B cell (primary cell): ENCODE measurements around the gene SAMD4A. TPM values are rescaled to one million over a fixed set of nuclear protein-coding genes. Genes with fewer than 3 reads are reported as not detected.

Experiments
- ATAC-seq: fragments of 200-7000 bp; cut with Tn5 transposase; one replicate; pipeline ENCODE4 v1.10.0; 2021; ENCODE audit warnings: low read depth, mild to moderate bottlenecking, moderate number of reproducible peaks, moderate library complexity
- CTCF ChIA-PET: fragments of 350-600 bp; sonication (Branson Sonifier 250); formaldehyde crosslinking; loops from one replicate; lab custom pipeline; 2021; ENCODE audit warnings: antibody characterized with exemption, inconsistent platforms; lab: Charles Lee
- POLR2A ChIA-PET: fragments of 350-600 bp; sonication (Branson Sonifier 250); formaldehyde crosslinking; loops from one replicate; lab custom pipeline; 2021; ENCODE audit warnings: antibody characterized with exemption; lab: Charles Lee
- DNase-seq: peaks from one replicate; pipeline ENCODE4 v3.0.0; 2013
- H2AFZ ChIP-seq: 2 replicates; pipeline ENCODE4 v1.6.1; 2012; ENCODE audit warnings: mild to moderate bottlenecking, low read depth, low read length; ENCODE audit not compliant: insufficient read depth, poor library complexity, severe bottlenecking
- H3K27ac ChIP-seq, 2 donors: 1 replicate in 1 of 2; 2 replicates in 1 of 2; pipeline ENCODE4 v1.5.1; 2012 to 2013; ENCODE audit warnings: low read length in 2 of 2, mild to moderate bottlenecking in 2 of 2, moderate library complexity in 1 of 2
- H3K27me3 ChIP-seq, 4 experiments: fragments of 200-600 bp in 1 of 4; sonication (generic) in 1 of 4; replicated peaks in 1 of 4; 1 replicate in 2 of 4; 2 replicates in 2 of 4; pipeline versions ENCODE4 v1.6.1 to v1.7.0; 2013 to 2016; ENCODE audit warnings: low read length in 3 of 4, mild to moderate bottlenecking in 2 of 4, mixed read lengths in 1 of 4, moderate library complexity in 1 of 4; ENCODE audit not compliant: insufficient read depth in 4 of 4, control insufficient read depth in 3 of 4; ENCODE audit errors: control extremely low read depth in 1 of 4
- H3K36me3 ChIP-seq, 2 experiments: replicated peaks in 1 of 2; 1 replicate in 1 of 2; 2 replicates in 1 of 2; pipeline versions ENCODE4 v1.6.1 to v1.7.1; 2013; ENCODE audit warnings: low read length in 1 of 2; ENCODE audit not compliant: insufficient read depth in 2 of 2, control insufficient read depth in 1 of 2; ENCODE audit errors: control extremely low read depth in 1 of 2, extremely low read depth in 1 of 2
- H3K4me1 ChIP-seq, 2 donors: fragments of 200-600 bp in 1 of 2; sonication (generic) in 1 of 2; 1 replicate in 1 of 2; 2 replicates in 1 of 2; pipeline versions ENCODE4 v1.5.1 to v1.6.1; 2013 to 2017; ENCODE audit warnings: low read length in 2 of 2; ENCODE audit not compliant: control insufficient read depth in 2 of 2, insufficient read depth in 2 of 2
- H3K4me2 ChIP-seq: replicated peaks from 2 replicates; pipeline ENCODE3; 2012; ENCODE audit warnings: mild to moderate bottlenecking, low read depth, low read length; ENCODE audit not compliant: poor library complexity, severe bottlenecking
- H3K4me3 ChIP-seq, 5 experiments: fragments of 200-600 bp in 1 of 5; sonication (generic) in 1 of 5; 1 replicate in 3 of 5; 2 replicates in 2 of 5; pipeline versions ENCODE4 v1.5.1 to v1.7.0; 2011 to 2016; ENCODE audit warnings: low read length in 4 of 5, mild to moderate bottlenecking in 4 of 5, low read depth in 2 of 5, control low read depth in 1 of 5, moderate library complexity in 1 of 5; ENCODE audit not compliant: insufficient read depth in 1 of 5; ENCODE audit errors: control extremely low read depth in 1 of 5, extremely low read depth in 1 of 5
- H3K79me2 ChIP-seq: fragments of 200-600 bp; sonication (generic); one replicate; pipeline ENCODE4 v1.6.0; 2016; ENCODE audit warnings: low read length; ENCODE audit not compliant: control insufficient read depth, insufficient read depth
- H3K9ac ChIP-seq: fragments of 200-600 bp; sonication (generic); 2 replicates; pipeline ENCODE4 v1.6.1; 2017; ENCODE audit warnings: mild to moderate bottlenecking, low read length, moderate library complexity
- H3K9me3 ChIP-seq, 3 donors: one replicate each; pipeline versions ENCODE4 v1.6.1 to v1.7.1; 2013; ENCODE audit warnings: low read length in 2 of 3; ENCODE audit not compliant: control insufficient read depth in 2 of 3, insufficient read depth in 1 of 3; ENCODE audit errors: control extremely low read depth in 1 of 3
- H4K20me1 ChIP-seq: 2 replicates; pipeline ENCODE4 v1.6.0; 2012; ENCODE audit warnings: mild to moderate bottlenecking, low read length; ENCODE audit not compliant: insufficient read depth, control insufficient read depth, poor library complexity, severe bottlenecking
- H3K27ac Mint-ChIP-seq: one replicate; pipeline ENCODE4 v1.8.0; 2021; ENCODE audit warnings: mixed read lengths
- H3K27me3 Mint-ChIP-seq: one replicate; pipeline ENCODE4 v1.8.0; 2021; ENCODE audit warnings: mixed read lengths
- H3K4me1 Mint-ChIP-seq: one replicate; pipeline ENCODE4 v1.8.0; 2021; ENCODE audit warnings: mixed read lengths
- H3K4me3 Mint-ChIP-seq: one replicate; pipeline ENCODE4 v1.8.0; 2021; ENCODE audit warnings: mixed read lengths
- H3K9me3 Mint-ChIP-seq: one replicate; pipeline ENCODE4 v1.8.0; 2022; ENCODE audit warnings: mixed read lengths; ENCODE audit not compliant: insufficient read depth
- CTCF ChIP-seq: fragments of 200-600 bp; IDR thresholded peaks from one replicate; pipeline ENCODE4 v1.8.0; 2022; ENCODE audit warnings: antibody characterized with exemption, mild to moderate bottlenecking
- EZH2 ChIP-seq: IDR thresholded peaks from 2 replicates; pipeline ENCODE4 v1.6.1; 2012; ENCODE audit warnings: borderline replicate concordance, low read depth, mild to moderate bottlenecking, moderate library complexity, low read length; ENCODE audit not compliant: insufficient read depth, poor library complexity, severe bottlenecking
- WGBS: methylation state at CpG from one replicate; pipeline ENCODE4 v1.1.5; 2013; ENCODE audit warnings: missing lambda C conversion rate; ENCODE audit not compliant: insufficient coverage; 5-methylcytosine and 5-hydroxymethylcytosine counted together
- intact Hi-C: fragments of 100-400 bp; cut with micrococcal nuclease; formaldehyde crosslinking; loops from one replicate; pipeline ENCODE4 v1.10.0; 2022
- polyA minus RNA-seq: library from RNA; depleted of rRNA, polyadenylated mRNA; stranded (reverse); fragments of >200 nt; gene quantifications from 2 replicates; pipeline ENCODE4 v1.2.3, GENCODE V29; 2012
- polyA plus RNA-seq: library from polyadenylated mRNA; depleted of rRNA; stranded (reverse); fragments of >200 nt; gene quantifications from 2 replicates; pipeline ENCODE4 v1.2.3, GENCODE V29; 2012
- total RNA-seq, 2 donors: library from RNA; stranded (reverse); fragments of 120-200 nt in 1 of 2; gene quantifications; 1 replicate in 1 of 2; 2 replicates in 1 of 2; pipeline versions ENCODE4 v1.2.3 to v1.2.4, GENCODE V29; 2013 to 2022

Gene SAMD4A, protein sequence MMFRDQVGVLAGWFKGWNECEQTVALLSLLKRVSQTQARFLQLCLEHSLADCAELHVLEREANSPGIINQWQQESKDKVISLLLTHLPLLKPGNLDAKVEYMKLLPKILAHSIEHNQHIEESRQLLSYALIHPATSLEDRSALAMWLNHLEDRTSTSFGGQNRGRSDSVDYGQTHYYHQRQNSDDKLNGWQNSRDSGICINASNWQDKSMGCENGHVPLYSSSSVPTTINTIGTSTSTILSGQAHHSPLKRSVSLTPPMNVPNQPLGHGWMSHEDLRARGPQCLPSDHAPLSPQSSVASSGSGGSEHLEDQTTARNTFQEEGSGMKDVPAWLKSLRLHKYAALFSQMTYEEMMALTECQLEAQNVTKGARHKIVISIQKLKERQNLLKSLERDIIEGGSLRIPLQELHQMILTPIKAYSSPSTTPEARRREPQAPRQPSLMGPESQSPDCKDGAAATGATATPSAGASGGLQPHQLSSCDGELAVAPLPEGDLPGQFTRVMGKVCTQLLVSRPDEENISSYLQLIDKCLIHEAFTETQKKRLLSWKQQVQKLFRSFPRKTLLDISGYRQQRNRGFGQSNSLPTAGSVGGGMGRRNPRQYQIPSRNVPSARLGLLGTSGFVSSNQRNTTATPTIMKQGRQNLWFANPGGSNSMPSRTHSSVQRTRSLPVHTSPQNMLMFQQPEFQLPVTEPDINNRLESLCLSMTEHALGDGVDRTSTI
- total RNA-seq (12.7 and 13.7 TPM in 2 replicates), polyA plus RNA-seq (5.6 and 5.7 TPM in 2 replicates), polyA minus RNA-seq (13.2 and 19.3 TPM in 2 replicates)
- total RNA-seq (2013), result 6.6 TPM

DNA sequence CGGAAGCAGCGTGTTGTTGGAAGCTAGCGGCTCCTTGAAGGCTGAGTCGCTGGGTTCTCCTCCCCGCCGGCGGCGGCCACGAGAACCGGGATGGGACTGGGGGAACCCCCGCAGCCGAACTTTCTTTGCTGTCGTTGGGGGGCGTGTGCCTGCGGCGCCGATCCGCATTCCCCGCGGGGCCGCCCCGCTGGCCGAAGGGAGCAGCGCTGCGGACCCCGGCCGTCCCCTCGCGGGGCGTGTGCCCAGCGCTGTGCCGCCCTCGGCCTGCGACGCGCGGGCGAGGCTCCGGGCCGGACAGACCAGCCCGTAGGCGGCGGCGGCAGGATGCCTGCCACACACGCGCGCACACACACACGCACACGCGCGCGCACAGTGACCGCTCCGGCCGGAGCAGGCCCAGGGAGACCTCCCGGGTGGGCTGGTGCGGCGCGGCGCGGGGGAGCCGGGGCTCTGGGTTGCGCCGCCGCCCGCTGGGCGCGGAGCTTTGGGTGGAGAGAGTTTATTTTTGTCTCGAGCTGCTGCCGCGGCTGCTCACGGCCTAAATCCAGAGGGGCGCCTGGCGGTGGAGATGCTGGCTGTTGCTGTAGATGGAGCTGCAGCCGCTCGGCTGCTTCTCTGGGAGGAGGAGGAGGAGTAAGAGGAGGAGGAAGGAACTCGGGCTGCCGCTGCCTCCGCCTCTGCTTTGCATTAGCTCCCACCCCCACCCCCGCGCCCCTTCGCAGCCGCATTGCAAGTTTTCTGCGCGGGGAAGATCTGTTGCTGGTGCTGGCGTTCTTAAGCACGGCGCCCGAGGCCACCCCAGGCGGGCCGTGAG, at the start of gene SAMD4A:
Gene SAMD4A (plus strand): TSS at position 719 of the 814 bp plus-strand sequence. CDS start 789 bp downstream, outside the sequence.
- Histone ChIP-seq H4K20me1 (peaks cover 12% of the 10 kb centered on the region), H3K27me3 (no peaks in the 10 kb centered on the region), H3K4me2 (peak within 1 kb of the TSS; percentile 96), H2AFZ (peak within 1 kb of the TSS; percentile 89), H3K36me3 (no peaks in the 10 kb centered on the region), H3K79me2 (peaks cover 22% of the 10 kb centered on the region), H3K9me3 (no peaks in the 10 kb centered on the region), H3K9ac (peak within 1 kb of the TSS; percentile 83), H3K27ac (peak within 1 kb of the TSS; percentile 73 to 85), H3K4me1 (peaks cover 21 to 24% of the 10 kb centered on the region in 2 donors), H3K4me3 (peak within 1 kb of the TSS; percentile 52 to 86 (median 73))
- intact Hi-C loops, result loop anchor here (1.0 to 10.0 kb wide), 7 partner anchors 61 to 625 kb away; partner anchors contain the start of genes CNIH1, DLGAP5, GCH1 and GMFB
- peaks cover 3% of the 10 kb centered on the region for H3K27me3 Mint-ChIP-seq
- ChIA-PET CTCF (interaction anchor here (0.6 to 7.5 kb wide), 22 partner anchors 17 to 337 kb away, joined by 3 to 231 read pairs (median 4); partner anchors contain the start of genes CGRRF1 and GCH1), POLR2A (interaction anchor here (0.7 to 3.2 kb wide), 2 partner anchors 208 to 1781 kb away, joined by 3 to 13 read pairs; no protein-coding TSS in a partner anchor)
- peaks cover 27% of the 10 kb centered on the region for H3K4me1 Mint-ChIP-seq
- TF ChIP-seq CTCF (peak; percentile 10), EZH2 (no peak)
- peak; percentile 85 for DNase-seq
- H3K9me3 Mint-ChIP-seq, result no peaks in the 10 kb centered on the region
- WGBS, result under 1% methylated on average over 87 of the region's 91 CpGs
- peak; percentile 35 for ATAC-seq
- peak within 1 kb of the TSS; percentile 96 for H3K27ac Mint-ChIP-seq
- peak within 1 kb of the TSS; percentile 96 for H3K4me3 Mint-ChIP-seq
